T-helper 22 cell (primary cell): ENCODE measurements around the gene P2RX5.
"Not testable (repeated sequence)": the region's sequence is repeated elsewhere in the genome, so short reads cannot be mapped to it uniquely, and the experiment has no call there.

Source experiments
- DNase-seq: peaks from one replicate; pipeline ENCODE4 v3.0.0-alpha.2; 2020; ENCODE audit warnings: low read depth

Gene P2RX5

GRCh38 chr17:3712811-3713463, 17.0 kb upstream of the P2RX5 start:
- DNase-seq: no peak

GRCh38 chr17:3710951-3711383, 15.0 kb upstream of the P2RX5 start:
- DNase-seq: peak; percentile 65

- no peak for DNase-seq
Observed at GRCh38 chr17:3708366-3708765, 12.4 kb upstream of the P2RX5 start.

- not testable (repeated sequence) for DNase-seq
Observed at GRCh38 chr17:3705718-3705984, 9.7 kb upstream of the P2RX5 start.

GRCh38 chr17:3704931-3705717, 9.2 kb upstream of the P2RX5 start:
- no peak for DNase-seq

- DNase-seq: not testable (repeated sequence)
Observed at GRCh38 chr17:3702041-3702539, 6.1 kb upstream of the P2RX5 start.

- DNase-seq: no peak
Observed at GRCh38 chr17:3699951-3700350, 4.0 kb upstream of the P2RX5 start.

GRCh38 chr17:3698139-3698538, 2.2 kb upstream of the P2RX5 start:
- DNase-seq: no peak

GRCh38 chr17:3697103-3697476, 1.1 kb upstream of the P2RX5 start:
- no peak for DNase-seq

- no peak for DNase-seq
Observed at GRCh38 chr17:3695129-3695722, 729 bp downstream of the P2RX5 start.

GRCh38 chr17:3693829-3694231, 2.1 kb downstream of the P2RX5 start:
- DNase-seq: no peak

- no peak for DNase-seq
Observed at GRCh38 chr17:3693141-3693540, 2.8 kb downstream of the P2RX5 start.

- no peak for DNase-seq
Observed at GRCh38 chr17:3692346-3692745, 3.6 kb downstream of the P2RX5 start.

GRCh38 chr17:3691617-3692067, 4.3 kb downstream of the P2RX5 start:
- DNase-seq: no peak

- no peak for DNase-seq
Observed at GRCh38 chr17:3690094-3690715, 5.8 kb downstream of the P2RX5 start.

- DNase-seq: no peak
Observed at GRCh38 chr17:3689262-3690093, 6.5 kb downstream of the P2RX5 start.

GRCh38 chr17:3688852-3689261, 7.1 kb downstream of the P2RX5 start:
- no peak for DNase-seq

GRCh38 chr17:3688027-3688553, 7.9 kb downstream of the P2RX5 start:
- DNase-seq: no peak

GRCh38 chr17:3685174-3685573, 10.8 kb downstream of the P2RX5 start:
- DNase-seq: no peak

GRCh38 chr17:3683054-3683511, 12.9 kb downstream of the P2RX5 start:
- DNase-seq: peak; percentile 16

- DNase-seq: no peak
Observed at GRCh38 chr17:3682033-3682432, 13.9 kb downstream of the P2RX5 start.
